H9 (cell line): ENCODE data around the gene TRMT10C. TPM values are rescaled to one million over a fixed set of nuclear protein-coding genes. Genes with fewer than 3 reads are reported as not detected.

Experiments used
- DNase-seq: peaks from one replicate; pipeline ENCODE4 v3.0.0-alpha.2; 2017
- H2AFZ ChIP-seq: one replicate; pipeline ENCODE4 v1.6.1; 2013; ENCODE audit warnings: mild to moderate bottlenecking, low read length, control low read depth, moderate library complexity
- H2AK5ac ChIP-seq: 2 replicates; pipeline ENCODE4 v1.6.1; 2013; ENCODE audit warnings: low read length, control low read depth, mixed read lengths; ENCODE audit not compliant: insufficient read length
- H2BK120ac ChIP-seq: one replicate; pipeline ENCODE4 v1.6.1; 2013; ENCODE audit warnings: low read depth, mild to moderate bottlenecking, low read length, control low read depth, inconsistent platforms; ENCODE audit not compliant: poor library complexity, severe bottlenecking
- H2BK12ac ChIP-seq: 2 replicates; pipeline ENCODE4 v1.6.1; 2013; ENCODE audit warnings: low read length, control low read depth, mixed read lengths, low read depth; ENCODE audit not compliant: insufficient read length
- H2BK15ac ChIP-seq: 2 replicates; pipeline ENCODE4 v1.6.1; 2013; ENCODE audit warnings: low read depth, low read length, control low read depth
- H2BK20ac ChIP-seq: one replicate; pipeline ENCODE4 v1.6.1; 2013; ENCODE audit warnings: low read depth, mild to moderate bottlenecking, low read length, control low read depth, inconsistent platforms; ENCODE audit not compliant: poor library complexity, severe bottlenecking
- H2BK5ac ChIP-seq: 2 replicates; pipeline ENCODE4 v1.6.1; 2013; ENCODE audit warnings: low read length, control low read depth, mixed read lengths; ENCODE audit not compliant: insufficient read length
- H3K14ac ChIP-seq: 2 replicates; pipeline ENCODE4 v1.6.1; 2013; ENCODE audit warnings: low read length, control low read depth; ENCODE audit not compliant: insufficient read depth
- H3K18ac ChIP-seq: 2 replicates; pipeline ENCODE4 v1.6.1; 2013; ENCODE audit warnings: low read depth, mild to moderate bottlenecking, mixed read lengths, low read length, control low read depth; ENCODE audit not compliant: insufficient read length
- H3K23ac ChIP-seq: 2 replicates; pipeline ENCODE4 v1.6.1; 2013; ENCODE audit warnings: low read length, control low read depth, mixed read lengths, low read depth; ENCODE audit not compliant: insufficient read length
- H3K23me2 ChIP-seq: 2 replicates; pipeline ENCODE4 v1.6.1; 2013; ENCODE audit warnings: low read depth, mild to moderate bottlenecking, mixed read lengths, low read length, control low read depth; ENCODE audit not compliant: insufficient read length, poor library complexity, severe bottlenecking
- H3K27ac ChIP-seq: 2 replicates; pipeline ENCODE4 v1.5.1; 2013; ENCODE audit warnings: low read length, control low read depth, mixed read lengths, low read depth; ENCODE audit not compliant: insufficient read length
- H3K27me3 ChIP-seq: 2 replicates; pipeline ENCODE4 v1.6.1; 2013; ENCODE audit warnings: low read length, control low read depth, inconsistent platforms; ENCODE audit not compliant: insufficient read depth
- H3K4ac ChIP-seq: 2 replicates; pipeline ENCODE4 v1.6.1; 2013; ENCODE audit warnings: low read depth, mild to moderate bottlenecking, control low read depth, inconsistent platforms, low read length, moderate library complexity
- H3K4me1 ChIP-seq: 2 replicates; pipeline ENCODE4 v1.6.1; 2013; ENCODE audit warnings: low read length, control low read depth, inconsistent platforms; ENCODE audit not compliant: insufficient read depth
- H3K4me2 ChIP-seq: 2 replicates; pipeline ENCODE4 v1.6.1; 2013; ENCODE audit warnings: low read length, control low read depth, mixed read lengths; ENCODE audit not compliant: insufficient read length, insufficient read depth
- H3K56ac ChIP-seq: 2 replicates; pipeline ENCODE4 v1.6.1; 2013; ENCODE audit warnings: low read depth, mild to moderate bottlenecking, mixed read lengths, low read length, control low read depth; ENCODE audit not compliant: insufficient read length
- H3K79me1 ChIP-seq: 2 replicates; pipeline ENCODE4 v1.6.1; 2013; ENCODE audit warnings: low read depth, mild to moderate bottlenecking, moderate library complexity, low read length, control low read depth, inconsistent platforms; ENCODE audit not compliant: insufficient read depth, poor library complexity, severe bottlenecking
- H3K79me2 ChIP-seq: 2 replicates; pipeline ENCODE4 v1.6.1; 2013; ENCODE audit warnings: low read length, control low read depth, inconsistent platforms; ENCODE audit not compliant: insufficient read depth
- H3K9ac ChIP-seq: 2 replicates; pipeline ENCODE4 v1.6.1; 2013; ENCODE audit warnings: low read length, control low read depth, mixed read lengths; ENCODE audit not compliant: insufficient read length; ENCODE audit errors: extremely low read depth
- H3K9me3 ChIP-seq: one replicate; pipeline ENCODE4 v1.6.1; 2013; ENCODE audit warnings: low read depth, low read length, inconsistent platforms; ENCODE audit not compliant: control insufficient read depth
- H3T11ph ChIP-seq: one replicate; pipeline ENCODE4 v1.6.1; 2013; ENCODE audit warnings: mild to moderate bottlenecking, low read length, control low read depth, inconsistent platforms
- H4K20me1 ChIP-seq: one replicate; pipeline ENCODE4 v1.6.1; 2013; ENCODE audit not compliant: control insufficient read depth, insufficient read length, insufficient read depth
- H4K5ac ChIP-seq: 2 replicates; pipeline ENCODE4 v1.6.1; 2013; ENCODE audit warnings: low read depth, mild to moderate bottlenecking, mixed read lengths, low read length, control low read depth; ENCODE audit not compliant: insufficient read length
- H4K8ac ChIP-seq: replicated peaks from 2 replicates; pipeline ENCODE4 v1.6.1; 2013; ENCODE audit warnings: low read length, control low read depth, mixed read lengths, low read depth; ENCODE audit not compliant: insufficient read length
- H4K91ac ChIP-seq: 2 replicates; pipeline ENCODE4 v1.6.1; 2013; ENCODE audit warnings: low read depth, mild to moderate bottlenecking, moderate library complexity, mixed read lengths, low read length, control low read depth; ENCODE audit not compliant: insufficient read length
- H3K27ac Mint-ChIP-seq, 3 experiments: 2 replicates in 2 of 3; 3 replicates in 1 of 3; pipeline ENCODE4 v1.8.0; 2020 to 2021; ENCODE audit warnings: mixed read lengths in 3 of 3, mild to moderate bottlenecking in 1 of 3, moderate library complexity in 1 of 3
- H3K27me3 Mint-ChIP-seq: 2 replicates; pipeline ENCODE4 v1.8.0; 2021; ENCODE audit warnings: low read depth, mild to moderate bottlenecking, moderate library complexity, mixed read lengths
- H3K36me3 Mint-ChIP-seq, 3 experiments: 2 replicates in 2 of 3; 3 replicates in 1 of 3; pipeline ENCODE4 v1.8.0; 2020 to 2021; ENCODE audit warnings: low read depth in 3 of 3, mixed read lengths in 3 of 3; ENCODE audit not compliant: insufficient read depth in 1 of 3
- H3K4me1 Mint-ChIP-seq, 2 experiments: 2 replicates each; pipeline ENCODE4 v1.8.0; 2020; ENCODE audit warnings: mixed read lengths in 2 of 2
- H3K4me3 Mint-ChIP-seq, 2 experiments: 2 replicates in 1 of 2; 3 replicates in 1 of 2; pipeline ENCODE4 v1.8.0; 2020 to 2021; ENCODE audit warnings: mild to moderate bottlenecking in 2 of 2, mixed read lengths in 2 of 2, moderate library complexity in 1 of 2
- H3K9me3 Mint-ChIP-seq, 2 experiments: 2 replicates in 1 of 2; 3 replicates in 1 of 2; pipeline ENCODE4 v1.8.0; 2020; ENCODE audit warnings: mild to moderate bottlenecking in 2 of 2, mixed read lengths in 2 of 2, moderate library complexity in 1 of 2
- WGBS: extraction: QIAGEN DNeasy Blood & Tissue Kit; methylation state at CpG from one replicate; pipeline ENCODE4 v1.1.7; 2013; ENCODE audit warnings: missing lambda C conversion rate, low lambda C conversion rate, mixed read lengths; ENCODE audit not compliant: insufficient read length; ENCODE audit errors: extremely low coverage; 5-methylcytosine and 5-hydroxymethylcytosine counted together
- total RNA-seq: library from RNA; stranded (reverse); gene quantifications from 2 replicates; pipeline ENCODE4 v1.2.1, GENCODE V29; 2021
- TF ChIP-seq, protein P1 (sequence below): fragments of 200-600 bp; sonication (generic); conservative IDR thresholded peaks from 3 replicates; pipeline ENCODE4 v1.8.0; 2021; ENCODE audit warnings: antibody characterized with exemption, mild to moderate bottlenecking

TRMT10C gene
- total RNA-seq, 1 experiment from 2014 or later, result 53.6 TPM

DNA sequence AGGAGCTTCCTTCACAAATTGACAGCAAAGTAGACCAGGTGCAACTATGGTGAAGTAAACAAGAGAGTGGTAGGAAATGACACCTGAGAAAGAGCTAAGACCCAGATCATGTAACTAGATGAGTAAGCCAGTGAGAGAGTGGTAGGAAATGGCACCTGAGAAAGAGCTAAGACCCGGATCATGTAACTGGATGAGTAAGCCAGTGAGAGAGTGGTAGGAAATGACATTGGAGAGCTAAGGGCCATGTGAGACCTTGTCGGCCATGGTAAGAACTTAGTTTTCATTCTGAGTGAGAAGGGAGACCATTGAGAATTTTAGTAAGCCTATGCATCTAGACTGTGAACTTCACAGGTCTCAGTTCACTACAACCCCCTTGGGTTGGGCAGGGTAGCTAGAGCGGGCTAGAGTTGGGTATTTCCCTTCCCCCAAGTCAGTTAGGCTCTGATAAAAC is 43.2 kb upstream of the TRMT10C start:
- Histone ChIP-seq H3K79me2 (no peaks in the 10 kb centered on the region), H2BK120ac (no peak overlapping the region), H4K91ac (no peak overlapping the region), H3K14ac (no peak overlapping the region), H3K23me2 (peaks cover 1% of the 10 kb centered on the region), H3K9ac (no peak overlapping the region), H4K5ac (no peak overlapping the region), H3K23ac (no peak overlapping the region), H3K56ac (no peak overlapping the region), H3K9me3 (no peaks in the 10 kb centered on the region), H4K20me1 (no peaks in the 10 kb centered on the region), H3K4ac (no peak overlapping the region), H3K27me3 (no peaks in the 10 kb centered on the region), H2BK5ac (no peak overlapping the region), H2BK12ac (no peak overlapping the region), H2AK5ac (no peak overlapping the region), H3K27ac (no peak overlapping the region), H2BK20ac (no peak overlapping the region), H3K4me1 (no peaks in the 10 kb centered on the region), H3K4me2 (no peak overlapping the region), H3K79me1 (no peaks in the 10 kb centered on the region), H4K8ac (no peak overlapping the region), H3K18ac (no peak overlapping the region), H2BK15ac (no peak overlapping the region), H2AFZ (peak overlapping the region; percentile 18), H3T11ph (no peak overlapping the region)
- H3K4me1 Mint-ChIP-seq, result peaks cover 11 to 12% of the 10 kb centered on the region in 2 experiments
- peak overlapping the region in 2 of 3 experiments; percentile 9 to 19; a peak in 1 of 7 replicates for H3K27ac Mint-ChIP-seq
- H3K4me3 Mint-ChIP-seq, result no peak overlapping the region
- no CpG with 5 or more reads among the region's 3 CpGs for WGBS
- no peaks in the 10 kb centered on the region; the same call in 1 of the 2 replicates for H3K27me3 Mint-ChIP-seq
- TF ChIP-seq, protein P1, sequence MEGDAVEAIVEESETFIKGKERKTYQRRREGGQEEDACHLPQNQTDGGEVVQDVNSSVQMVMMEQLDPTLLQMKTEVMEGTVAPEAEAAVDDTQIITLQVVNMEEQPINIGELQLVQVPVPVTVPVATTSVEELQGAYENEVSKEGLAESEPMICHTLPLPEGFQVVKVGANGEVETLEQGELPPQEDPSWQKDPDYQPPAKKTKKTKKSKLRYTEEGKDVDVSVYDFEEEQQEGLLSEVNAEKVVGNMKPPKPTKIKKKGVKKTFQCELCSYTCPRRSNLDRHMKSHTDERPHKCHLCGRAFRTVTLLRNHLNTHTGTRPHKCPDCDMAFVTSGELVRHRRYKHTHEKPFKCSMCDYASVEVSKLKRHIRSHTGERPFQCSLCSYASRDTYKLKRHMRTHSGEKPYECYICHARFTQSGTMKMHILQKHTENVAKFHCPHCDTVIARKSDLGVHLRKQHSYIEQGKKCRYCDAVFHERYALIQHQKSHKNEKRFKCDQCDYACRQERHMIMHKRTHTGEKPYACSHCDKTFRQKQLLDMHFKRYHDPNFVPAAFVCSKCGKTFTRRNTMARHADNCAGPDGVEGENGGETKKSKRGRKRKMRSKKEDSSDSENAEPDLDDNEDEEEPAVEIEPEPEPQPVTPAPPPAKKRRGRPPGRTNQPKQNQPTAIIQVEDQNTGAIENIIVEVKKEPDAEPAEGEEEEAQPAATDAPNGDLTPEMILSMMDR, result no peak
- DNase-seq, result no peak
- no peaks in the 10 kb centered on the region for H3K9me3 Mint-ChIP-seq
- no peaks in the 10 kb centered on the region for H3K36me3 Mint-ChIP-seq
